GM12801 (cell line): Measurements from ENCODE around the gene APC2.

Experiments used
- TF ChIP-seq, protein P1 (sequence below): IDR thresholded peaks from one replicate; pipeline ENCODE4 v1.5.1; 2011; ENCODE audit warnings: control low read depth; ENCODE audit not compliant: insufficient read length; ENCODE audit errors: extremely low read depth

The APC2 gene

GRCh38 chr19:1430246-1430645 lies 19.7 kb upstream of the APC2 start:
- TF ChIP-seq, protein P1, sequence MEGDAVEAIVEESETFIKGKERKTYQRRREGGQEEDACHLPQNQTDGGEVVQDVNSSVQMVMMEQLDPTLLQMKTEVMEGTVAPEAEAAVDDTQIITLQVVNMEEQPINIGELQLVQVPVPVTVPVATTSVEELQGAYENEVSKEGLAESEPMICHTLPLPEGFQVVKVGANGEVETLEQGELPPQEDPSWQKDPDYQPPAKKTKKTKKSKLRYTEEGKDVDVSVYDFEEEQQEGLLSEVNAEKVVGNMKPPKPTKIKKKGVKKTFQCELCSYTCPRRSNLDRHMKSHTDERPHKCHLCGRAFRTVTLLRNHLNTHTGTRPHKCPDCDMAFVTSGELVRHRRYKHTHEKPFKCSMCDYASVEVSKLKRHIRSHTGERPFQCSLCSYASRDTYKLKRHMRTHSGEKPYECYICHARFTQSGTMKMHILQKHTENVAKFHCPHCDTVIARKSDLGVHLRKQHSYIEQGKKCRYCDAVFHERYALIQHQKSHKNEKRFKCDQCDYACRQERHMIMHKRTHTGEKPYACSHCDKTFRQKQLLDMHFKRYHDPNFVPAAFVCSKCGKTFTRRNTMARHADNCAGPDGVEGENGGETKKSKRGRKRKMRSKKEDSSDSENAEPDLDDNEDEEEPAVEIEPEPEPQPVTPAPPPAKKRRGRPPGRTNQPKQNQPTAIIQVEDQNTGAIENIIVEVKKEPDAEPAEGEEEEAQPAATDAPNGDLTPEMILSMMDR = no peak

DNA sequence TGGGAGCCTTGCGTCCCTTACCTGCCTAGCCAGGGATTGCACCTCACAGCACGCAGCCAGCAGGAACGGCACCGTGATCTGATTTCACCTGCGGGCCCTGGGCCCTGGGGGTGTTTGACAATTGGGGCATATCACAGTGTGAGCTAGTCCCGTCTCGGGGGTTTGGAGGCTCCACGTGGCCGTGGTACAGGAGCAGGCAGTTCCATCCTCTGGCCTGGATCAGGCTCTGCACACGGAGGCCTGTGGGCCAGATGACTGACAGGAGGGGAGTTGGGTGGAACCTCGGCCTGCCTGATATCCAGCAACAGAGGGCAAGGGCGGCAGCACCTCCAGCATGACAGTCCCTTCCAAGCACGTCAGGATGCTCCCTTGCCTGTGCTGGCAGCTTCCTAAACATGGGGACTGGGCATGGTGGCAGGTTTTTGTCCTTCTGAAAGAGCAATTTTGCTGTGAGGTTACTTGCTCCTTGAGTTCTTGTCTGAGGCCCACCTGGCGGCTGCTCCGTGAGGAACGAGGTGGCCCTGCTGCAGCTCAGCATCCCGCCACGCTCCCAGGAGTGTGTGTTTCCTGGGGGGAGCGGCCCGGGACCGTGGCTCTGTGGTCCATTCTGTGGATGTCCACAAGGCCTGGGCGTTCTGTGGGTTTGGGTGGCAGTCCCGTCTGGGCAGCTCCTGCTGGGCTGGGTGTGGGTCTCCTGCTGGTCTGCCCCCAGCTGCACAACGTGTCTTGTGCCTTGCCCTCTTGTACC lies 18.0 kb upstream of the APC2 start:
- TF ChIP-seq, protein P1 = no peak

- TF ChIP-seq, protein P1 = no peak
Measured at GRCh38 chr19:1432507-1432887, 17.4 kb upstream of the APC2 start.

DNA sequence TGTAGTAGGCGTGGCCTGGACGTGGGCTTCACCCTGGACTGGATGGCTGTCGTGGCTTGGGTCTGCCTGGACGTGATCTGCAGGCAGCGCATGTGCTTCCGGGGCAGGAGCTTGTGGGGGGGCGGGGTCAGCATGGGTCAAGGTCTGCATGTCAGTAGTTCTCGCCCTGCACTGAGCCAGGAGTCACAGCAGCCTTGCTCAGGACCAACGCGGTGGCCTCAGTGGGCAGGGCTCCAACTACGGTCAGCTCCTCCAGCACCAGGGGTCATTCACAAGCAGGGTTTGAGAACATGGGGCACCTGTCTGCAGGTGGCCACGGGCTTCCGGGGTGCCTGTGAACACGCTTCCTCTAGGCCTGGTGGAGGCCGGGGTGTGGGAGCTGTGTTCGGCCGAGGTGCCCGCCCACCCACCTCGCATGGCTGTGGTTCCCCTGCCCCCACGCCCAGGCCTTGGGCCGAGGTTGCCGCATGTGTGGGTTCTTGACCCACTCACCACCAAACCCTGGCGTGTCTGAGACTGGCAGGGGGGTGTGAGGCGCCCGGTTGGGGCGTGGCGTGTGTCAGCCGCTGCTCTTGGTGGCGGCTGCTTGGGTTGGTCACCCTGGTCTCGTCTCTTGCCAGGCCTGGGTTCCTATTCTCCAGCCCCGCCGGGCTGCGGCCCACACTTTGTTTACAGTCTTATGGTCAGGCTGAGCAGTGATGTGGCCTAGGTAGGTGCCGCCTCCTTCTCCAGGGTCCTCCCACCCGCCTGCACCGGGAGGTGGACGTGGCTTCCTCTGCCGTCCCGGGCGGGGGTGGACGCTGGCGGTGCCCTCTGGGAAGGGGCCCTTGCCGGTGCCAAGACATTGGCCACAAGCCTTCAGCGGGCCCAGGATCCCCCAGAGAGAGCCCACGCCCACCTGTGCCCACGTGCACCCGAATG lies 16.5 kb upstream of the APC2 start:
- TF ChIP-seq, protein P1 = no peak

GRCh38 chr19:1434040-1434366 lies 15.9 kb upstream of the APC2 start:
- TF ChIP-seq, protein P1 = no peak

- TF ChIP-seq, protein P1 = no peak
Measured at GRCh38 chr19:1434577-1435060, 15.3 kb upstream of the APC2 start.

DNA sequence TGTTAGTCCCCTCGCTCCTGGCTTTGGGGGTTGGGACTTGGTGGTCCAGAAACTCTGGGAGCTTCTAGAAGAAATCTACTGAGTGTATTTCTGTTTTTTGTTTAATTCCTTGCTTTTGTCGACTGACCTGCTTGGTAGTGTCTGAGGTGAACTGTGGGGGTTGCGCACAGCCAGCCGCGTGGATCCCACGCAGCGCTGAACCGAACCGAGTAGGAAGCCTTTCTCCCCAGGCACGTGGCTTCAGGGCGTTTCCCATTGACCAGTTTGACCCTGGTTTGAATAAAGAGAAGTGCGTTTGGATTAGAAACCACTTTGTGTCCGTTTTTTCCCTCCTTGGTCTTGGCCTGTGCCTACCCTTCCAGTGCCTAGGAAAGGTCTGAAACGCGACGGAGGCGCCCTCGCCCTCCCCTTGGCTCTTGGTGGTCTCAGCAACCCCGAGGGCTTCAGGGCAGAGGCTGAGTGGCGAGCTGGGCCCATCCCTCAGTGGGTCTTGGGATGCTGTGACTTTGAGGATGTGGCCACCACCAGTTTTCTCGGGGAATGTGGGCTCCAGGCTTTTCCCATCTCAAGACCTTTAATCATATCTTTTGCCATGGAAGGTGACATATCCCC lies 14.4 kb upstream of the APC2 start:
- TF ChIP-seq, protein P1 = no peak
